GM12891 (cell line): Measurements from ENCODE around the gene NUDT14.

ENCODE experiments used
- POLR2A ChIP-seq: IDR thresholded peaks from 2 replicates; pipeline ENCODE4 v1.6.1; 2011; ENCODE audit warnings: low read depth, low read length, control low read depth
- POLR2AphosphoS5 ChIP-seq: IDR thresholded peaks from 2 replicates; pipeline ENCODE4 v1.6.1; 2011; ENCODE audit warnings: low read depth, low read length, control low read depth

DNA sequence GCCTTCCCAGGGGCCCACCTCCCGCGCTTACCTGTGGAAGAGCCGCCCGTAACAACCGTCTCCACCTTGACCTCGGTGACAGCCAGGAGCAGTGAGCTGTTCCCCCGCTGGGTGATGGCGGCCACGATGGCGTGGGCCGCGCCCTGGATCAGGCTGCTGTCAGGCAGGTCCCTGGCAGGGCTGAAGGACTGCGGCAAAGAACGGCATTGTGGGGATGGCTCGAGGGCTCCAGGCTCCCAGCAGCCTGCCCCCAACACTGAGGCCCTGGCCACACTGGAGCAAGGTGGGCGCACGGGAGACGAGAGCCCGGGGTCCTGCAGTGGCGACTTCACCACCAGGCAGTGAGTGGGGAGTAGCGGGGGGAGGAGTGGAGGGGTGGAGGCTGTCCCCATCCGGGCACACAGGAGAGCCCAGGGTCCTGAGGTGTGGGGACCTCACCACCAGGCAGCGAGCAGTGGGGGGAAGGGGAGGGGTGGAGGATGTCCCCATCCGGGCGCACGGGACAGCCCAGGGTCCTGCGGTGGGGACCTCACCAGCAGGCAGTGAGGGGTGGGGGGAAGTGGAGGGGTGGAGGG, 37.6 kb downstream of the NUDT14 start:
- TF ChIP-seq POLR2A (no peak), POLR2AphosphoS5 (no peak)
